ENCODE measurements around the gene SLC8A1.

DNA sequence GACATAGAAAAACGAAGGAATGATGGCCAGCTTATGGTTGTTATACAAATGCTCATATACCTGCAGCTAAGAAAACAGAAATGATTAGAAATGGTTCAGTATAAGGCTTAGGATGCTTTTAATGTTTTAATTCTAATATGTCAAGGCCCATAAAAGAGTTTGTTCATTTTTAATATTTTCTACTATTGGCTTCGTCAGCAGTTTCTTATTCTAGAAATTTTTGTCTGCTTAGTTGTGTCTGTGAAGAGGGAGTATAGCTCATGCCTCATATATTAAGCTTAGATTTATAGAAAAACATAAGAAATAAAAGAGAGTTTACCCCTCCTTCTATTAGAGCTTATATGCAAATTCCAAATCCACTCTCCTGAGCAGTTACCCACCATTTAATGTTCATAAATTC is 292.6 kb downstream of the SLC8A1 start:
- TF ChIP-seq CTCF (conservative IDR thresholded peaks at IDR 0.05; ENCODE audit: low read depth, low read length) (no peak), EZH2 (IDR thresholded peaks at IDR 0.05; ENCODE audit: borderline replicate concordance, low read depth, low read length, poor library complexity, severe bottlenecking) (no peak)
